CMK (cell line): ENCODE results near the gene LRP1B.
"Not testable (repeated sequence)": the region's sequence is repeated elsewhere in the genome, so short reads cannot be mapped to it uniquely, and the experiment has no call there.

Source experiments
- DNase-seq: peaks from one replicate; pipeline ENCODE4 v3.0.0-alpha.2; 2010; ENCODE audit warnings: low read depth

The LRP1B gene

DNA sequence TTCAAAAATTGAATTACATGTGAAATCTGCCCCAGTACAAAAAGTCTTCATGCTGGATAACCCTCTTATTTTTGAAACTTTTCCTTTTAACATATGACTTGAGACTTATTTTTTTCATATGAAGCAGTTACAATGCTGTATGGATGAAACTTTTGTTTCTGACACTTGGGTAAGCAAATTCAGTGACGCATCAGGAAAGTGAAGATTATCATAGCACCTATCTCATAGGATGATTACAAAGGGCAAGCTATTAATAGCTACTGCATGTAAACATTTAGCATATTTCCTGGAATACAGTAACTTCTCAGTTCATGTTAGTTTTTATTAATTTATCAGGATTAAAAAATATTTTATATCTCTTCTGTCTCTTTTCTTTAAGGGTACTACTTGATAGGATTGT lies 1109.2 kb downstream of the LRP1B start:
- DNase-seq, result no peak

DNA sequence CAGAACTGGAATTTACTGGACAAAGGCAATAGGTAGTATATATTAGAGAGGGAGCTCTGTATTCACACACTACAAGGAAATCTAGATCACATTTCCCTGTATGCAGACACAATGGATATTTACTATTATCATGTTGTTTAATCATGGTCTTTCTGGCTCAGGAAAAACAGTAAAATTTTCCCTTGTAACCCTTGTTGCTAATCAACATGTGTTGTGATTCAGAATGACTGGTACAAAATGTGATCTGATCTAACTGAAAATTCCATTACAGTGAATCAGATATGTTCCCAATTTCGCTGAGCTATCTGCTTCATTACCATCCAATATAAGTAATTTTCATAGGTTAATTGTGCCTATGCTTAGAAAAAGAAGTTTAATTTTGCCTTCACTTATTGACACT lies 1109.7 kb downstream of the LRP1B start:
- no peak for DNase-seq

DNA sequence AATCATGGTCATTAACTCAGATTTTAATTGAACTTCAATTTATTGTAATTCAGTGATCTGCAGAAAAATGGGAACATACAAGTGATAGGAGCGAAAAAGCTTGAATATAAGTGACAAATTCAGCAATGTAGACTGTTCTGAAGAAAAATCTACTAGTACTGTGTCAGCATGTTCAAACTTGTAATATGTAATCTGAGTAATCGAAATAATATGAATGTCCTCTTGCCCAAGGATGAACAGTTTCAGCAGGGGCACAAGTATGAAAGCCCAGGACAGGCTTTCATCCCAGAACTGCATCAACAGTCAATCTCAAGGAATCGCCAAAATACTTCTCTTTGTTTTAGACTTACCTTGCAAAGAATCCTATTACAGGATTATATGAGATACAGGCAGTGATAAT lies 1110.5 kb downstream of the LRP1B start:
- no peak for DNase-seq

DNA sequence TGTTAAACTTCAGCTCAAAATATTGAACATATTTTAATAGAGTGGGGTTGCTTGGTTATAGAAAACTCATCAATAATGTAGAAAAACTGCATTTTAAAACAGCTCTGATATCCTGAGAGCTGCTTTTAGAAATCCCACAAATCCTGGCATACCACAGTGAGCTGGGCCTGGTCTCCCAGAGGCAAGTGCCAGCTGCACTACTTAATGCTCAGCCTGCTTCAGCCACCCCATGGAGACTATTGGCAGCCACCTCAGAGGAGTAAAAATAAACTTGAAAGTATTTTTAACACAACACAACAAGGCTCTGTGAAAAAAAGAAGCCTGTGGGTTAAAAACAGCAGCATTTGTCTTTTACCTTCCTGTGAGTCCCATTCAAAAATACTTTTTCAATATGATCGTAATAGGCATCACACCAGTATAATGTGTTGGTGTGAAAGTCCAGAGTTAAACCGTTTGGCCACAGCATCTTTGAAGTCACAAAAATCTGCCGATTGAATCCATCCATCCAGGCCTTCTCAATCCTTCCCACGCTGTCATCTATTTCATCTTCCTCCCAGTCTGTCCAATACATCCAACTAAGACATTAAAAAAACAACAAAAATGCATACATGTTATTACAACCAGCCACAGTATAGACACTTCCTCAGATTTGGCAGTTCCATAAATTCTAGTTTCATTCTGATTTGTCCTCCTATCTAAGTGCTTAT lies 1115.3 kb downstream of the LRP1B start:
- DNase-seq, result no peak

DNA sequence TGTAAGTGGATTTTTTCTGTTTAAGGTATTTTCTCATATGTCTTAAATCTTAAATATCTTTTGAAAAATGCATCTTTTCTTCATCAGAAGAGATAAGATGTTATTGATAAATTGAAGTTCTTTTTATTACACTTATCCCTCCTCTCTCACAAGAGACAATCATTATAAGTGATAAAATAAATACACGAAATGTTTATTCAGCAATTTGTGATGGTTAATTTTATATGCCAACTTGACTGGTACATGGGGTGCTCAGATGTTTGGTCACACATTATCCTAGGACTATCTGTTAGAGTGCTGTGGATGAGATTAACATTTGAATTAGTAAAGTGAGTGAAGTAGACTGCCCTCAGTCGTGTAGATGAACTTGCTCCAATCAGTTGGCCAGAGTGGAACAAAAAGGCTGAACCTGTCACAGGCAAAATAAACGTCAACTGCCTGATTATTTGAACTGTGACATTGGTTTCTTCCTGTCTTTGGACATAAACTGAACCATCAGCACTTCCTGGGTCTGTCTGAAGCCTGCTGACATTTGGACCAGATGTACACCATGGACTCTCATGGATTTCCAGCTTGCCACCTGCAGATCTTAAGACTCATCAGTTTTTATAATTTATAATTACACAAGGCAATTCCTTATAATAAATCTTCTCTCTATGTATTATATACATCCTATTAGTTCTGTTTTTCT lies 1126.7 kb downstream of the LRP1B start:
- DNase-seq, result no peak

DNA sequence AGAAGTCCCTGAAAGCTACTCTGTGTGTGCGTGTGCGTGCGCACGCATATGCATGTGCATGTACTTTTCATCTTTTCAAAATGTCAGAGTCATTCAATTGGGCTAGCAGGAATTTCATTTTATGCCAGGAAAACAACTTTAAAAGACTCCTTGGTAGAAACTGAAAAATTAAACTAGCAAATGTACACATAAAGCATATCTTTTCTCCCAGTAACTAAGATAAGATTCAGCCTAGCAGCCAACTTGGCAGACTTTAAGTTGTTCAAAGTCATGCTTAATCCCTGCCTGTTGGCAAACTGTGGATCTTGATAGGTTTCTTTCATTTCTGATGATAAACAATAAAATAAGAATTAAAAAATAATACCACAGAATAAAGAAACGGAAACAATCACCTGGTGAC lies 1129.1 kb downstream of the LRP1B start:
- no peak for DNase-seq

DNA sequence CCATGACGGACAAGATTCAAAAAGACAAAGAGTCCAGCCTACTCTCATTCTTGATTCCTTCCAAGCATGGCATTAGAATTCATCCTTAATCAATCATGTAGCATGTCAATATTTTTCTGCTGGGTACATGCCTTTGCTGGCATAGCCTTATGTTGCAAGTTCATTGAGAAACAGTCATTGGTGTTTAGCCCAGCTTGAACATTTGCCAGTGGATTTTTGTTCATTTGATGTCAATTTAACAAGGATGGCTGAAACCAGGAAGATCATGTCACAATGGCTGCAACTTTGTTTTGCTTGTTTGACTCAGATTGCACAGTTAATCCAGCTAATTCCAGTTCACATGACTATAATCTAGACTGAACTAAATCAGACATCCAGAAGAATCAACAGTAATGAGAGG lies 1132.2 kb downstream of the LRP1B start:
- no peak for DNase-seq

DNA sequence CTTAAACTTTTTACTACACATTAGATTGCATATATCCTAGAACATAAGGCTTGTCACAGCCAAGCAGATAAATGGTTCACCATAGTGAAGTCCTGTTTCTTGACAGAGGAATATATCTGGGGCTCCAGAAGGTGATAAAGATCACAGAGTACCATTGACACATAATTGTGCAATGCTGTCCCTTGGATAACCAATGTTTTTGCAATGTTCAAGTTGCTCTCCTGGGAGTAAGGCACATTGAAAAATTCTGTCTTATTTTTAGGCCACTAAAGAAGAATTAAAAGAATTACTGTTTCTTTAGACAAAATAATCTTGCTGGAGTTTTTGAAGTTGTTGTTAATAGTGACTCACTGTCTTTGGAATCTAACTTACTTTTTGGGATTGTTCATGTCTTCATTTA lies 1132.8 kb downstream of the LRP1B start:
- no peak for DNase-seq

DNA sequence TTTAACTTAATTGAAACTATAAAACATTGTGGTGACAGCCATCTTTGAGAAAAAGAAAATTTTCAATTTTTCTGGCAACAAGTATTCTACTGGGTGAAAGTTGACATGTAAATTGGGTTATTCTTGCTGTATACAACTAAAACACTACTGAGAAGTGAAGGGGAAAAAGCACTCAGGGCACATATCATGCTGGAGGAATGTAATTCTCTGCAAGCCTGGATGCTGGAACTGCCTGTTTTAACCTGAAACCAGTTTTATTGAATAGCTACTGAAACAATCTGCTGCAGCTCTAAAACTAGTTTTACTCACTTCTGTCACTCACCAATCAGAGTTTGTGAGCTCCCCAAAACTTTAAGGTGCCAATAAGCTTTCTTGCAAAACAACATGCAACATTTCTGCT lies 1136.0 kb downstream of the LRP1B start:
- DNase-seq, result no peak

DNA sequence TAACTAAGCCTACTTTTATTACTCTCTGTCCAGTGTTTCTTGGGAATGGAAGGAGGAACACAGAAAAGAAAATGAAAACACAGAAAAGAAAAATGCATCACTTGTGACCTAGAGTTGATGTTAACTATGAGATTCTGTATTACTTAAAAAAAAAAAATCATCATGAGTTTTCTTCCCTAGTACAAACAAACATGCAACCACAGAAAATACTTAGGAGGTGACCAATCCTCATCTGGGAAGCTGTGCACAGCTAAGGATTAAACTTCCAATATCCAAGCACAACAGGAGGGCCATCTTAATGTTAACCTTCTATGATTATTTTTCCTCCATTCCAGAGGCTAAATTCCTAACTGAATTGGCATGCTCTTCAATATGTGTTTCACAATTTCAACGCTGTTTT lies 1140.4 kb downstream of the LRP1B start:
- DNase-seq, result no peak

DNA sequence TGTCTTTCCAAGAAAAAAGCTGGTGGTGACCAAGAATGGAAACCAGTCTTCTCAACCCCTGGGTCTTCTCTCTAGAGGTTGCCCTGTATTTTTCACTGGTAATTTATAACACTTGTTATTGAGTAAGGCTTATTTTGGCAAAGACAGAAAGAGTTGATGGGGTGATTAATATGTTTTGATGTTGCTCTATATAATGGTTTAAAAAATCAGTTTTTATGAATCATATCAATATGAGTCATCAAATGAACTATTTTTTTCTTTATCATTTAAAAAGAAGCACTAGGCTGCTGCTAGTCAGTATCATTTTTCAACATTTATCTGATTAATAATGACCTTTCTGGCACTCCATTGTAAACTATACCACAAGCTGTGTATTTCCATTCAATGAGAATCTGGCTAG lies 1142.2 kb downstream of the LRP1B start:
- no peak for DNase-seq

DNA sequence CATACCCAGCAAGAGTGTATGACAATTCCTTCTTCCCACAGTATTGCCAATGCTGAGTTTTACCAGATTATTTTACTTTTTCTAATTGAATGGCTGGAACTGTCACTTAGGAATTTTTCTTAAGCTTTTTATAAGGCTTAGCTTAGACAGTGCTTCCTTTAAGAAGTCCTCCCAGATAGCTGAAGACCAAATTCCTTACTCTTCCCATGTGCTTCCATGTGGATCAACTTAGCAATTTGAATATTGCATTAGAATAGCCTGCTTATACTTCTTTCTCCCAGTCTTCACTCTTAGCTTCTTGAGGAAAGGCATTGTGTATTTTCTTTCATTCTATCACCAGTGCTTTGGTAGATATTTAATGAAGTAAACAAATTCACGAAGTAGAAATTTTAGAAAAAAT lies 1144.4 kb downstream of the LRP1B start:
- no peak for DNase-seq

DNA sequence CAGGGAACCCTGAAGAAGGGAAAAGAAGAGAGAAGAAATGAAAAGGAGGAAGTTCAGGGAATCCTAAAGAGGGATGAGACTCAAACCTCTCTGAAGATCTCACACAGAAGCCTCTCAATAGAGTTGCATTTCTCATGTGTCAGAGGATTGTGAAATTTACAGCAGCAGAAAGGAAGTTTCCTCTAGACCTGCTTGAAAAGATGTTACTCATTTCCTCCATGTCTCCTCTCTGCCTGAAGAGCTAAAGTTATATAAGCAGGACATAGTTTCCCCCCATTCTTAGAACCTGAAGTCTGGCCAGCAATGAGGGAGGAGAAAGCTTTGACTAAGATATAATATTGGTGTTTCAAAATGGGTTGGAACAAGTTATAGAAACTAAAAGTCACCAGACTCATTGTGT lies 1155.6 kb downstream of the LRP1B start:
- DNase-seq, result no peak

DNA sequence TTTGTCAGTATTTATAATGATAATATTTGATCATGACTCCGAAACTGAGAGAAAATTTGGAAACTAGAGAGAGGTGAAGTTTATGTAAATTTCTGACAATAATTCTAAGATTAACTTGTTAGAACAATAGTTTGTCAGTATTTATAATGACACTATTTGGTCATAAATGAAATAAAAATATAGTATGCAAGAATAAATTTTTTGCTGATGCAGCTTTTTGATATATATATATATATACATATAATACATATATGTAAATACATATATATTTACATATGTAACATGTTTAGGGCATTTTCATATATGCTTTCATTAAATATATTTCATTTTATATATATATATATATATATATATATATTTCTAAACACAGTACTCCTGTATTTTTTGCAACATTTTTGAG lies 1158.1 kb downstream of the LRP1B start:
- no peak for DNase-seq

DNA sequence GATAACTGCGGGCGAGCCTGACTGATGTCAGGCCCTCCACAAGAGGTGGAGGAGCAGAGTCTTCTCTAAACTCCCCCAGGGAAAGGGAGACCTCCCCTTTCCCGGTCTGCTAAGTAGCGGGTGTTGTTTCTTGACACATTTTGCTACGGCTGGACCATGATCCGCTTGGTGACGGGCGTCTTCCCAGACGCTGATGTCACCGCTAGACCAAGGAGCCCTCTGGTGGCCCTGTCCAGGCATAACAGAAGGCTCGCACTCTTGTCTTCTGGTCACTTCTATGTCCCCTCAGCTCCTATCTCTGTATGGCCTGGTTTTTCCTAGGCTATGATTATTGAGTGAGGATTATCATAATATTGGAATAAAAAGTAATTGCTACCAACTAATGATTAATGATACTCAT lies 1166.5 kb downstream of the LRP1B start:
- not testable (repeated sequence) for DNase-seq

DNA sequence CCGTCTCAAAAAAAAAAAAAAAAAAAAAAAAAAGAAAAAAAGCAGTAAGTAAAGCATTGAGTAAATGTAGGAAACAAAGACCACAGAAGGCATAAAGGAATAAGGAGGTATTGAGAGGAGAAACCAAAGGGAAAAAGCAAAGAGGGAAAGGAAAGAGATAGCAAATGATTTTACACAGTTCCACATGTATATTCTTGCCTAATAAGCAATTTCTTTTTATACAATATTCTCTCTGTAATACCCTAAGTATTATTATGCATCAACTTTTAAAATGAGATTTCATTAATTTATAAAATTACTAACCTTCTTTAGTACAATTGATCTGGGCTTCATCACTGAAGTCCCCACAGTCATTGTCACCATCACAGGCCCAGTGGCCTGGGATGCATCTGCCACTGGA lies 1180.9 kb downstream of the LRP1B start:
- no peak for DNase-seq

DNA sequence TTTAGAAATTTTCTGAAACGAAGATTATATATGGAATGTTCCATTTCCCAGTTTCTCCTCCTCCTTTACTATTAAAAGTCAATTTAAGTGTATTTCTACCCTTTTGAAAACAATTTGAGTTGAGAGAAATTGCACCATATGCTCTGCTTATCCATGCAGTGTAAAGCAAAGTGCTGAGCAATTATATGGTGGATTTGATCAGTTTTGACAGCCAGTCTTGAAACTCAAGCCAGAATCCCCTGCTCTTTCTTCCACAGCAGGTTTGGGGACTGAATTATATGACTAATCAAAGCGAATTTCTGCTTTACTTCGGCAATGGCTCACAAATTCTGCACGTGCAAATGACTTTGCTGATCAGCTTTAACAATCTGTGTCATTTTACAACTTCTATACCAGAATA lies 1183.6 kb downstream of the LRP1B start:
- DNase-seq, result no peak

DNA sequence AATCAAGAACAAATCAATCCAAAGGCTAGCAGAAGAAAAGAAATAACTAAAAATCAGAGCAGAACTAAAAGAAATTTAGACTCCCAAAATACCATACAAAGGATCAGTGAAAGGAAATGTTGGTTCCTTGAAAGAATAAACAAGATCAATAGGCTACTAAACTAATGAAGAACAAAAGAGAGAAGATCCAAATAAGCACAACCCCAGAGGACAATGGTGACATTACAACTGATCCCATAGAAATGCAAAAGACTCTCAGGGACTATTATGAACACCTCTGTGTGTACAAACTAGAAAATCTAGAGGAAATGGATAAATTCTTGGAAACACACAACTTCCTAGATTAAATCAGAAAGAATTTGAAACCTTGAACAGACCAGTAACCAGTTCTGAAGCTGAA lies 1186.9 kb downstream of the LRP1B start:
- DNase-seq, result no peak

DNA sequence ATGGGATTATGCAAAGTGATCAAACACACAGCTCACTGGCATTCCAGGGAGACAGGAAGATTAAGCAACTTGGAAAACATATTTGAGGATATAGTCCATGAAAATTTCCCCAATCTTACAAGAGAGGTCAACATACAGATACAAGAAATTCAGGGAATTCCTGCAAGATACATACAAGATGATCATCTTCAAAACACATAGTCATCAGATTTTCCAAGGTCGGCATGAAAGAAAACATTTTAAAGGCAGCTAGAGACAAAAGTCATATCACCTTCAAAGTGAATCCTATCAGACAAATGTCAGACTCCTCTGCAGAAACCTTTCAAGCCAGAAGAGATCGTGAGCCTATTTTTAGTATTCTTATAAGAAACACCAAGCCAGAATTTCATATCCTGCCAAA lies 1188.5 kb downstream of the LRP1B start:
- DNase-seq, result no peak

DNA sequence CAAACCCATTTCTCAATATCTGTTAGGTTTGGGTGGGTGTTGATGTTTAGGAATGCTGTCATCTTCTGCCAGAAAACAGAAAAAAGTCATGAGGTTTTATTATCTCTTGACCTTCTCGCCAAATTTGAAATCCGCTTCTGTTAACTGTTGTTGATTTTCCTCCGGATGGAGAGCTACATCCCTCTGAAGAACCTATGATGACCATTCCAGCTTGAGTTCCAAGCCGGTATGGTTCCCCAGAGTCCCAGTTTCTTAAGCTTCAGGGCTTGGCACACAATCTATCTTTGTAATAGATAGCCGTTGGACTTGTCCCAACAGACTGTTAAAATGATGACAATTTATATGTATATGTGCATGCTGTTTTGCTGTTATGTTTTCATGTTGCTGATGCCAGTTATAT lies 1201.0 kb downstream of the LRP1B start:
- DNase-seq, result no peak

DNA sequence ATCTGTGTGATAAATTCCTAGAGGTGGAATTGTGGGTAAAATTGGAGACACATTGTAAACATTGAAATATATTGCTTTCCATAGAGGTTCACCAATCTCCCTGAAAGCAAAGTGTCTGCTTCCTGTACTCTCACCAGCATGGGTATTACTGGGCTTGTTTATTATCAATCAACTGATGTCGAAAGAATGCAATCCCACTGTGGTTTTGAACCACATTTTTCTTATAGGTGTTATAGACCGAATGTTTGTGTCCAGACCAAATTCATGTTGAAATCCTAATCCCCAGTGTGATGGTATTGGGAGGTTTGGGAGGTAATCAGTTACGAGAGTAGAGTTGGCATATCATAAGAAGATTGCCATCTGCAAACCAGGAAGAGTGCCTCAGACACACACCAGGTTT lies 1212.4 kb downstream of the LRP1B start:
- DNase-seq, result no peak

DNA sequence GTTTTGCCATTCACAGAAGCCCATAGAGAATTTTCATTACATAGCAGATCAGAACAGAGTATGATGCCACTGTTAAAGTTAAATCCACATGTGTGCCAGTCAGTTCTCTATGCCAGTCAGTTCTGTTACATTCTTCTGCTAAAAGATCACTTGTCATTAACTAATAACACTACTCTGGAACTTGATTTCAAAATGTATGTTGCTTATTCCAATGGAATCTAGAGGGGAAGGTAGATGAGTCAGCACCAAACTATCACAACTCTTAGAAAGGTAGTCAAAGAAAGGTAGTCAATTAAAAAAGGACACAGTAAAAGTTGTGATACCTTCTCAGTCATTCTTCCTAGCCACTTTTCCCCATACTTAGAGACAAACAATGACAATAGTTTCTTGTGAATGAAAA lies 1214.4 kb downstream of the LRP1B start:
- no peak for DNase-seq

DNA sequence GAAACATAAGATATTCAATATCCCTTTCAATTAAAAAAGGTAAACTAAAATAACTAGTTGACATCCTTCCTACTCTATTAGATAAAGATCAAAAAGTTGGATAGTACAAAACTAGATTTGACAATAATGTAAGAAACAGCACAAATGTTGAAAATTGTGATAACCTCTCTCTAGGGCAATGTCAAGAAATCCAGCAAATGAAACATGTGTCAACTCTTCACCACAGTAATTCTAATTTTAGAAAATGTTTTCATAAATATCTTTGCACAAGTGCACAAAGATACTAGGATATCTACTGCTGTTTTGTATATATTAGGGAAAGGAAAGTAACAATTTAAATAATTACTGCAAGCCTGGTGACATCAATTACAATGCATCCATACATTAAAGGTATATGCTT lies 1220.1 kb downstream of the LRP1B start:
- DNase-seq, result no peak

DNA sequence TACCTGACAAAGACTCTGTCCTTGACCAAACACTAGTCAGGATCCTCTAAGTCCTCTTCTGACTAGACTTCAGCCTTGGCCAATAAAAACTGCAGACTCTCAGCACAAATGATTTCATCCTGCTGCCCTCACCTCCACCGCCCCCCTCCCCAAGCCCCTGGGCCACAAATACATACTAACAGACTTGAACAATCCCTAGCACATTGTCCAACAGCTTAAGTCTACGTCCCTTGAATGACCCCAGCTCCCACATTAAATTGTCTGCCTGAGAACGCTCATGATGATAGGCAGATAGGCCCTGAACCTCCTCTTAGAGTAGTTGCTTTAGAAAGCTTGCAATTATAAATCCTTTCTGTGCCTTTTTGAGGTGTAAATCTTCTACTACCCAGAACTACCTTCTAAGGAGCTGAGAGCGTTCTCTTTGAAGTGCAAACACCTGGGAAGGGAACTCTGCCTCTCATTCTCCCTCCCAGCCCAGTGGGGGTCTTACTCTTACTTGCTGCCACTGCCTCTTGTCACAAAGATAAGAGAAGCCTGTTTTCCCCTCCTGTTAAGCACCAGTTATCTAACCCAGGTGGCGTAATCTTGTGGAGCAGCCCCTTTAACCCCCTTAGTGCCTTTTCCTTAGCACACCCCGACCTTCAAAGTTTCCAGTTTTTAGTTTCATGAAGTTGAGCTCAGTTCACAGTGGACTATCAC lies 1225.6 kb downstream of the LRP1B start:
- no peak for DNase-seq
